Measurements from ENCODE around the gene SEMA5A.

DNA sequence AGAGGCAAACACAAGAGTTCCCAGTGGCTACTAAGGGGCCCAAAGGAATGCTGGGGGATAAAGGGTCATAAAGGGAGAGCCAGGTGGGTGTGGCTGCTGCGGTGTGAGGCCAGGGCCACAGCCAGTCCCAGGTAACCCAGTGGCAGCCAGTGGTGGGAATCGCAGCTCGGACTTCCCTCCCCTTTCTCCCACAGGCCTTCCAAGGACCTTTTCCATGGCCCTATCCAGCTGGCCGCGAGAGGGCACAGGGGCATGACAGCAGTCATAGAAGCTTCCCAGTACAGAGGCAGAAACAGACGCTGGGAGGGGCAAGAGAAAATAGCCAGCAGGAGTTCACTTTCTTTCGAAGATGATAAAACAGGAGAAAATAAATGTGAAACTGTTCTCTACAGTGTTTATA lies 257.6 kb downstream of the SEMA5A start:
- TF ChIP-seq, protein P1, sequence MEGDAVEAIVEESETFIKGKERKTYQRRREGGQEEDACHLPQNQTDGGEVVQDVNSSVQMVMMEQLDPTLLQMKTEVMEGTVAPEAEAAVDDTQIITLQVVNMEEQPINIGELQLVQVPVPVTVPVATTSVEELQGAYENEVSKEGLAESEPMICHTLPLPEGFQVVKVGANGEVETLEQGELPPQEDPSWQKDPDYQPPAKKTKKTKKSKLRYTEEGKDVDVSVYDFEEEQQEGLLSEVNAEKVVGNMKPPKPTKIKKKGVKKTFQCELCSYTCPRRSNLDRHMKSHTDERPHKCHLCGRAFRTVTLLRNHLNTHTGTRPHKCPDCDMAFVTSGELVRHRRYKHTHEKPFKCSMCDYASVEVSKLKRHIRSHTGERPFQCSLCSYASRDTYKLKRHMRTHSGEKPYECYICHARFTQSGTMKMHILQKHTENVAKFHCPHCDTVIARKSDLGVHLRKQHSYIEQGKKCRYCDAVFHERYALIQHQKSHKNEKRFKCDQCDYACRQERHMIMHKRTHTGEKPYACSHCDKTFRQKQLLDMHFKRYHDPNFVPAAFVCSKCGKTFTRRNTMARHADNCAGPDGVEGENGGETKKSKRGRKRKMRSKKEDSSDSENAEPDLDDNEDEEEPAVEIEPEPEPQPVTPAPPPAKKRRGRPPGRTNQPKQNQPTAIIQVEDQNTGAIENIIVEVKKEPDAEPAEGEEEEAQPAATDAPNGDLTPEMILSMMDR (IDR thresholded peaks at IDR 0.05): no peak
- no peak for TF ChIP-seq POLR2A (IDR thresholded peaks at IDR 0.05)
